GM04504 (cell line): ENCODE measurements around the gene XRCC5.
"Not testable (repeated sequence)": the region's sequence is repeated elsewhere in the genome, so short reads cannot be mapped to it uniquely, and the experiment has no call there.

ENCODE experiments used
- DNase-seq: peaks from one replicate; pipeline ENCODE4 v3.0.0-alpha.2; 2012; ENCODE audit warnings: low read depth

Gene XRCC5

GRCh38 chr2:216201692-216202306 lies 92.7 kb downstream of the XRCC5 start:
- DNase-seq: no peak

- DNase-seq: no peak
Observed at GRCh38 chr2:216202626-216203250, 93.6 kb downstream of the XRCC5 start.

- DNase-seq: no peak
Observed at GRCh38 chr2:216205486-216205885, 96.3 kb downstream of the XRCC5 start.

- DNase-seq: no peak
Observed at GRCh38 chr2:216206041-216206703, 97.0 kb downstream of the XRCC5 start.

GRCh38 chr2:216206821-216207220 lies 97.7 kb downstream of the XRCC5 start:
- DNase-seq: no peak

- not testable (repeated sequence) for DNase-seq
Observed at GRCh38 chr2:216208661-216209060, 99.5 kb downstream of the XRCC5 start.

- peak; percentile 60 for DNase-seq
Observed at GRCh38 chr2:216210701-216211540, 101.8 kb downstream of the XRCC5 start.

GRCh38 chr2:216211614-216212145 lies 102.5 kb downstream of the XRCC5 start:
- no peak for DNase-seq

- no peak for DNase-seq
Observed at GRCh38 chr2:216214768-216215167, 105.6 kb downstream of the XRCC5 start.

GRCh38 chr2:216215658-216216390 lies 106.7 kb downstream of the XRCC5 start:
- no peak for DNase-seq

GRCh38 chr2:216216951-216217903 lies 108.1 kb downstream of the XRCC5 start:
- no peak for DNase-seq

GRCh38 chr2:216217904-216218260 lies 108.7 kb downstream of the XRCC5 start:
- DNase-seq: no peak

GRCh38 chr2:216219861-216220260 lies 110.7 kb downstream of the XRCC5 start:
- DNase-seq: no peak

- DNase-seq: no peak
Observed at GRCh38 chr2:216220976-216221375, 111.8 kb downstream of the XRCC5 start.

GRCh38 chr2:216221811-216222210 lies 112.7 kb downstream of the XRCC5 start:
- no peak for DNase-seq

GRCh38 chr2:216222650-216223352 lies 113.7 kb downstream of the XRCC5 start:
- DNase-seq: no peak

- no peak for DNase-seq
Observed at GRCh38 chr2:216224388-216224787, 115.2 kb downstream of the XRCC5 start.

- DNase-seq: no peak
Observed at GRCh38 chr2:216229277-216229914, 120.2 kb downstream of the XRCC5 start.

- no peak for DNase-seq
Observed at GRCh38 chr2:216231867-216232266, 122.7 kb downstream of the XRCC5 start.
